HG03354 (cell line): Measurements from ENCODE around the gene DYRK1A.
"Not testable (repeated sequence)": the region's sequence is repeated elsewhere in the genome, so short reads cannot be mapped to it uniquely, and the experiment has no call there.

ENCODE experiments used
- ATAC-seq: cut with Tn5 transposase; IDR thresholded peaks from one replicate; pipeline ENCODE4 v1.9.1; 2021; ENCODE audit warnings: mild to moderate bottlenecking; ENCODE audit not compliant: unreplicated experiment, poor library complexity, severe bottlenecking

The DYRK1A gene

DNA sequence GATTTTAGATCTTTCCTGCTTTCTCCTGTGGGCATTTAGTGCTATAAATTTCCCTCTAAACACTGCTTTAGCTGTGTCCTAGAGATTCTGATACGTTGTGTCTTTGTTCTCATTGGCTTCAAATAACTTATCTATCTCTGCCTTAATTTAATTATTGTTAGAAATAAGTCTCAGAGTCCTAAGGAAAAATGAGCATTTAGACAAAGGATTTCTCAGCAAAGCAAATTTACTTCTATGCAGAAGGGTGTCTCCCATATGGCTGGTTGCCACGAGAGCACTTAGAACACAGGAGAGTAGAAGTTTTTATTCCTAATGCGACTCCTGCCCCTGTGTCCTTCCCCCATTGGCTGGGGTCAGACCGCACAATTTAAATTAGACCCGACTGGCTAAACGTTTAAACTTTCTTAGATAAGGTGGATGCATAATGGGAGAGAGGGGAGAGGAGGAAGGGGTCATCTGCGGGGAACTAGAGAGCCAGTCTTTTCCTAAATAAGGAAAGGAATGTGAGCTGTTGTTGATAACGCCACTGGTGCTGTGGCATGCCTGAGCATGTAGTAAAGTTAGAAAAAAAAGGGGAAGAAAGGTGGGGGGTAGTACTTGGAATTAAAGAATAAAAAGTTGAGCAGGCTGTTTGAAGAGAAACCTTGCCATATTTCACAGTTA lies 170.2 kb downstream of the DYRK1A start:
- no peak for ATAC-seq

GRCh38 chr21:37537391-37537996 lies 170.9 kb downstream of the DYRK1A start:
- no peak for ATAC-seq

DNA sequence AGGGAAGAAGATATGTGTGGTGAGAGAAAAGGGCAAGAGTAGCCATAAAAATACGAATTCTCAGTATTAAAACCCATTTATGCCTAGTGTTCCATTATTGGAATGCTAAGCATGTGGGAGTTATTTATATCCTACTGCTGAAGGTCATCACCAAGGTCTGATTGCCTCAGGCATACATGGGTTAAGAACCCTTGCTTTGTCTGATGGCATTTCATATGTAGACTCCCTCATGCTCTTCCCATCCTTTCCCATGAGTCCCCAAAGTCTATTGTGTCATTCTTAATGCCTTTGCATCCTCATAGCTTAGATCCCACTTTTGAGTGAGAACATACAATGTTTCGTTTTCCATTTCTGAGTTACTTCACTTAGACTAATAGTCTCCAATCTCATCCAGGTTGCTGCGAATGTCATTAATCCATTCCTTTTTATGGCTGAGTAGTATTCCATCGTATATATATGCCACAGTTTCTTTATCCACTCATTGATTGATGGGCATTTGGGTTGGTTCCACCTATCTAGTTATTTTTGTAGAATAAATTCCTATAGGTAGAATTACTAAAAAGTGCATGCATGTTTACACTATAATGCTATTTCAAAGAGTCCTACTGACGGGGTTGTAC lies 172.5 kb downstream of the DYRK1A start:
- ATAC-seq: no peak

DNA sequence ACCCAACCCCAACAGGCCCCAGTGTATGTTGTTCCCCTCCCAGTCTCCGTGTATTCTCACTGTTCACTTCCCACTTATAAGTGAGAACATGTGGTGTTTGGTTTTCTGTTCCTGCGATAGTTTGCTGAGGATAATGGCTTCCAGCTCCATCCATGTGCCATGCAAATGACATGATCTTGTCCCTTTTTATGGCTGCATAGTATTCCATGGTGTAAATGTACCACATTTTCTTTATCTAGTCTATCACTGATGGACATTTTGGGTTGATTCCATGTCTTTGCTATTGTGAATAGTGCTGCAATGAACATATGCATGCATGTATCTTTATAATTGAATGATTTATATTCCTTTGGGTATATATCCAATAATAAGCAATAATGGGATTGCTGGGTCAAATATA lies 174.6 kb downstream of the DYRK1A start:
- not testable (repeated sequence) for ATAC-seq

DNA sequence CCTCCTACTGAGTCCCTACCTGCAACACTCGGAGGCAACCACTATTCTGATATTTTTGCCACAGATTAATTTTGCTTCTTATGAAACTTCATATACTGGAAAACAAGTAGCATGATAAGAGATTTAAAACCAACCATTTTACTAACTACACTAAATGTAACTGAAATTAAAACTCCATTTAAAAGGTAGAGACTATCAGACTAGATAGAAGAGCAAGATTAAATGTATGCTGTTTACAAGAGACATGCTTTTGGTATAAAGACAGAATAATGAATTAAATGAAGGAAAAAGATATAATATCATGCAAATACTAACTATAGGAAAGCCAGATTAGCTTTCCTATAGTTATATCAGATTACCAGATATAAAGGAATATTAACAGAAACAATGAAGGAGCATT lies 175.9 kb downstream of the DYRK1A start:
- ATAC-seq: no peak

GRCh38 chr21:37546299-37546908 lies 179.8 kb downstream of the DYRK1A start:
- ATAC-seq: no peak

- ATAC-seq: no peak
These were observed 180.5 kb downstream of the DYRK1A start for GRCh38 chr21:37546949-37547614.

GRCh38 chr21:37547615-37548200 lies 181.1 kb downstream of the DYRK1A start:
- ATAC-seq: no peak

DNA sequence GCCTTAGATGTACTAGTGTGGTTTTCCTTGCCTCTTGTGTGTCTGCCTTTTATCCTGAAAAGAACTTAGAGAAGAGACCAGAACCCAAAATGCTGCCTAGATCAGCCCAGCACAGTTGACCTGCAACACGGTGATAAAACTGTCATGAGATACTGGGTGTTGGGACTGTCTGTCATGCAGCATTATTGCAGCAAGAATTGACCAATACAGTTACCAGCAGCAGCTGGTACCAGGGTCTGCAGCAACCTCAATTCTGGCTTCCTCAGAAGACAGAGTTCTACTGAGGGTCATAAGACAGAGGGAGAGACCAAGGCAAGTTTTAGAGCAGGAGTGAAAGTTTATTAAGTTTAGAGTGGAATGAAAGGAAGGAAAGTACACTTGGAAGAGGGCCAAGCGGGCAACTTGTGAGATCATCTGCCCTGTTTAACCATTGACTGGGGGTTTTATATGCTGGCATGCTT lies 182.0 kb downstream of the DYRK1A start:
- ATAC-seq: no peak

- not testable (repeated sequence) for ATAC-seq
These were observed 183.2 kb downstream of the DYRK1A start for GRCh38 chr21:37549730-37550129.

GRCh38 chr21:37550157-37550556 lies 183.6 kb downstream of the DYRK1A start:
- no peak for ATAC-seq

GRCh38 chr21:37550618-37551330 lies 184.2 kb downstream of the DYRK1A start:
- no peak for ATAC-seq

GRCh38 chr21:37551331-37551992 lies 184.9 kb downstream of the DYRK1A start:
- ATAC-seq: no peak

- ATAC-seq: no peak
These were observed 185.4 kb downstream of the DYRK1A start for GRCh38 chr21:37551993-37552355.

DNA sequence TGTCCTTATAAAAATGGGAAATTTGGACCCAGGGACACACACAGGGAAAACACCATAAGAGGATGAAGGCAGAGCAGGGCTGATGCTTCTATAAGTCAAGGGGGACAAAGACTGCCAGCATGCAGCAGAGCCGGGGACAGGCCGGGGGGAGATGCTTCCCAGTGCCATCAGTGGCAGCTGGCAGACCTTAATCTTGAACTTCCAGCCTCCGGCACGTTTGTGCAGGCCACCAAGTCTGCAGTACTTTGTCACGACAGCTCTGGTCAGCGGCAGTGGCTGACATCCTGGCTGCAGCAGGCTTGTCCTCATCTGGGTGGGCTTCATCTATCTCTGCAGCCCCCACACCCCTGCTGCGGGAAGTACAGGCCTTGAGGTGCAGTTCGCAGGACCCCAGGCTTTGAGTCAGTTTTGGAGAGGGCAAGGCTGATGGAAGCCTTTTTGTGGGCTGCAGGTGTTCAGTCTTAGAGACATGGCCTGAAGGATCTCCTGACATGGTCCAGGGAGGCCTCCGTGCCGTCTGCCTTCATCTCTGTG lies 186.0 kb downstream of the DYRK1A start:
- no peak for ATAC-seq

GRCh38 chr21:37553078-37553481 lies 186.5 kb downstream of the DYRK1A start:
- ATAC-seq: no peak

DNA sequence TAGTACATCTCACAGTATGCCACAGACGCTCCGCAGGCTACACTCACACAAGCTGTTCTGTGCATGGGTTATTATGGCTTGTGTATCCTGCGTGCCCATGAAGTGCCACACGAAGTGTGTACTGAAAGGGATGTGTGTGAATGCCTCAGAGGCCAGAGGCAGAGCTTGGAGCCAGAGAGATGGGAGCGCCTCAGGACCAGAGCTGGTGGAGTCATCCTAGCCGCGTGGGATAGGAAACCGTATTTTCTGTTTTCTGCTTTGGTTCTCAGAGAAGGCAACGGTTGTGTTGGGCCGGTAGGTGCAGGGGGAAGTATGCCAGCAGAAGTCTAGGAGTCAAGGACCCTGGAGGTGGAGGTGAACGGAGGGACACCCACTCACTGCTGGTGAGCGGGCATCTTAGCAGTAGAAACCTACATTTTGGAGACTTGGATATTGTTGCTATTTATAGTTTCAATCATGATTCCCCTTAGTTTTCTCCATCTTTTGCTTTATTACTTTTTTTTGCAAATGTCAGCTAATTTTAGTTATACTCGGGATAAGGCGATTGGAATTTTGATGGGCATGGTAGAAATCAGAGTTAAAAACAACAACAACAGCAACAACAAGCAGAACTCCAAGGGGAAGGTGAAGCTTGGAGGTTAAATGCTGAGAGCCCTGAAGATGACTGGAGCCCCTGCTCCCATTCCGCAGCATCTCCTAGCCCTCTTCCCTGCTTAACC lies 188.2 kb downstream of the DYRK1A start:
- ATAC-seq: no peak

- ATAC-seq: no peak
These were observed 189.2 kb downstream of the DYRK1A start for GRCh38 chr21:37555672-37556261.
